HUES6 (cell line): Measurements from ENCODE around the gene FBXO31.
A peak's percentile ranks its signal among the peaks of the same experiment; 100 is the strongest.

Experiments used
- H3K27ac ChIP-seq: 2 replicates; pipeline ENCODE4 v1.7.0; 2013; ENCODE audit warnings: low read depth, mild to moderate bottlenecking, low read length, inconsistent platforms
- H3K27me3 ChIP-seq: 2 replicates; pipeline ENCODE4 v1.6.1; 2013; ENCODE audit warnings: low read length; ENCODE audit not compliant: control insufficient read depth, insufficient read depth
- H3K36me3 ChIP-seq: 2 replicates; pipeline ENCODE4 v1.6.1; 2013; ENCODE audit warnings: low read length; ENCODE audit not compliant: control insufficient read depth, insufficient read depth
- H3K4me1 ChIP-seq: 2 replicates; pipeline ENCODE4 v1.6.1; 2013; ENCODE audit warnings: low read length; ENCODE audit not compliant: control insufficient read depth, insufficient read depth
- H3K4me3 ChIP-seq: 2 replicates; pipeline ENCODE4 v1.5.1; 2013; ENCODE audit warnings: low read depth, low read length
- H3K9ac ChIP-seq: one replicate; pipeline ENCODE4 v1.6.1; 2013; ENCODE audit warnings: mild to moderate bottlenecking, low read length
- H3K9me3 ChIP-seq: 2 replicates; pipeline ENCODE4 v1.6.1; 2013; ENCODE audit warnings: low read depth, low read length; ENCODE audit not compliant: control insufficient read depth, insufficient read depth

FBXO31 gene, protein sequence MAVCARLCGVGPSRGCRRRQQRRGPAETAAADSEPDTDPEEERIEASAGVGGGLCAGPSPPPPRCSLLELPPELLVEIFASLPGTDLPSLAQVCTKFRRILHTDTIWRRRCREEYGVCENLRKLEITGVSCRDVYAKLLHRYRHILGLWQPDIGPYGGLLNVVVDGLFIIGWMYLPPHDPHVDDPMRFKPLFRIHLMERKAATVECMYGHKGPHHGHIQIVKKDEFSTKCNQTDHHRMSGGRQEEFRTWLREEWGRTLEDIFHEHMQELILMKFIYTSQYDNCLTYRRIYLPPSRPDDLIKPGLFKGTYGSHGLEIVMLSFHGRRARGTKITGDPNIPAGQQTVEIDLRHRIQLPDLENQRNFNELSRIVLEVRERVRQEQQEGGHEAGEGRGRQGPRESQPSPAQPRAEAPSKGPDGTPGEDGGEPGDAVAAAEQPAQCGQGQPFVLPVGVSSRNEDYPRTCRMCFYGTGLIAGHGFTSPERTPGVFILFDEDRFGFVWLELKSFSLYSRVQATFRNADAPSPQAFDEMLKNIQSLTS

DNA sequence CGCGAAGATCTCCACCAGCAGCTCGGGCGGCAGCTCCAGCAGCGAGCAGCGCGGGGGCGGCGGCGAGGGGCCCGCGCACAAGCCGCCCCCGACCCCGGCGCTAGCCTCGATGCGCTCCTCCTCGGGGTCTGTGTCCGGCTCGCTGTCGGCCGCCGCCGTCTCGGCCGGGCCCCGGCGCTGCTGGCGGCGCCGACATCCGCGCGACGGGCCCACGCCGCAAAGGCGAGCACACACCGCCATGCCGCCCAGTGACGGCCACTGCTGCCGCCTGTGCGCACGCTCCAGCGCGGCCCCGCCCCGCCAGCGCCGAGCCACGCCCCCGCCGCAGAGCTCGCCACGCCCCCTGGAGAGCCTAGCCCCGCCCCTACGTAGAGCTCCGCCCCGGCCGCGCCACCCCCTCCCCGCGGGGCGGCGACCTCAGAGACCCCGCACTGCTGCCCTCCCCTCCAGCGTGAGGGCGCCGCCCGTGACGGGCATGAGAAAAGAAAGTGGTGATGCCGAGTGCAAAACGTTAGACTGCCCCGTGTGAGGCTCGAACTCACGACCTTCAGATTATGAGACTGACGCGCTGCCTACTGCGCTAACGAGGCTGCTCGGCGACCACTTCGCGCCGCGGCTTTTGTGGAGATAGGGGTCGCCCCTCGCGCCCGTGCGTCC lies at the start of gene FBXO31:
TSS of gene FBXO31 (minus strand) at position 272 of the 657 bp plus-strand sequence. CDS start at position 240, 32 bp downstream.
- peaks cover 4% of the 10 kb centered on the region for H3K36me3 ChIP-seq

GRCh38 chr16:87432330-87432915 lies 48.8 kb upstream of the FBXO31 start:
- H3K27me3 ChIP-seq = no peaks in the 10 kb centered on the region
- no peaks in the 10 kb centered on the region for H3K9me3 ChIP-seq
- no peak overlapping the region for H3K9ac ChIP-seq
- H3K27ac ChIP-seq = no peak overlapping the region
- H3K4me1 ChIP-seq = peaks cover 9% of the 10 kb centered on the region
- peaks cover 17% of the 10 kb centered on the region for H3K36me3 ChIP-seq
- no peak overlapping the region for H3K4me3 ChIP-seq

More for the DNA sequence above, at the start of gene FBXO31:
- peaks cover 10% of the 10 kb centered on the region for H3K4me1 ChIP-seq
- H3K9me3 ChIP-seq = peaks cover 4% of the 10 kb centered on the region; the same call in 1 of the 2 replicates
- H3K27me3 ChIP-seq = no peaks in the 10 kb centered on the region
- H3K9ac ChIP-seq = peak within 1 kb of the TSS; percentile 76
- H3K4me3 ChIP-seq = peak within 1 kb of the TSS; percentile 76
- peak within 1 kb of the TSS; percentile 67; the same call in 1 of the 2 replicates for H3K27ac ChIP-seq

- H3K4me3 ChIP-seq = no peak overlapping the region
- H3K9me3 ChIP-seq = no peaks in the 10 kb centered on the region
- no peaks in the 10 kb centered on the region for H3K27me3 ChIP-seq
- H3K4me1 ChIP-seq = peaks cover 13% of the 10 kb centered on the region
- H3K27ac ChIP-seq = no peak overlapping the region
- H3K36me3 ChIP-seq = peaks cover 17% of the 10 kb centered on the region
- no peak overlapping the region for H3K9ac ChIP-seq
Measured at GRCh38 chr16:87431926-87432325, 48.4 kb upstream of the FBXO31 start.

DNA sequence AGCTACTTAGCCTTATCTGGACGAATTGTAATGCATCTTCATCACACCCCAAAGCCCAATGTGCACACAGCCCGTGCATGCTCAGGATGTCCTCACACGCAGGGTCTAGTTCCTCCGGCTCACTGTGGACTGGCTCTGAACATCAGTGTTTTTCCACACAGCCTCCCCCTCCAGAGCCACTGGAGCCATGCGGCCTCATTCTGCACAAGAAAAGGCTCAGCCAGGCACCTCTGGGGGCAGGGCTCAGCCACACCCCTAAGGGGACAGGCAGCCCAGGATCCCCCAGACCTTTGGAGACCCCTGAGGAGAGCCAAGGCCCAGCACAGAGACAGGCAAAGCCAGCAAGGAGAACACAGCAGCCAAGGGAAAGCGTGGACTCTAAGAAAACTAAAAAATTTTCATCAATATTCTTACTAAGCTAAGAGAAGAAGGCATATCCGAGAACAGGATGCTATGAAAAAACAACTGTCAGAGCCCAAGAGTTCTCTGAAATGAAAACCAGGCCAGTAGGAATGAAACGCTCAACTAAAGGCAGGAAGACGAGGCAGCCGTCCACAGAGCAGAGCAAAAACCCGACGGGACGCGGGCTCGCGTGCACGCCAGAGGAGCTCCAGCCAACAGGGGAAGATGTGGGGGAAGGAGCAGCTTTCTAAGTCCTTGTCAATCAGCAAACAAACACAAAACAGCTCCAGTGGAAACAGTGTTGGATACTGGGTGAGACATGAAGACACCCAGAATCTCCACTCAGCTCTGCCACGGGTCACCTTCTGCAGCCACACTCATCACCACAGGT lies 43.0 kb upstream of the FBXO31 start:
- H3K36me3 ChIP-seq = peaks cover 28% of the 10 kb centered on the region
- H3K9ac ChIP-seq = no peak overlapping the region
- no peak overlapping the region for H3K4me3 ChIP-seq
- H3K27ac ChIP-seq = no peak overlapping the region
- no peaks in the 10 kb centered on the region for H3K27me3 ChIP-seq
- H3K9me3 ChIP-seq = no peaks in the 10 kb centered on the region
- H3K4me1 ChIP-seq = peaks cover 16% of the 10 kb centered on the region

GRCh38 chr16:87425941-87426340 lies 42.4 kb upstream of the FBXO31 start:
- Histone ChIP-seq H3K36me3 (peaks cover 32% of the 10 kb centered on the region), H3K9me3 (no peaks in the 10 kb centered on the region), H3K27me3 (no peaks in the 10 kb centered on the region), H3K4me3 (no peak overlapping the region), H3K27ac (no peak overlapping the region), H3K9ac (no peak overlapping the region), H3K4me1 (peaks cover 16% of the 10 kb centered on the region)

DNA sequence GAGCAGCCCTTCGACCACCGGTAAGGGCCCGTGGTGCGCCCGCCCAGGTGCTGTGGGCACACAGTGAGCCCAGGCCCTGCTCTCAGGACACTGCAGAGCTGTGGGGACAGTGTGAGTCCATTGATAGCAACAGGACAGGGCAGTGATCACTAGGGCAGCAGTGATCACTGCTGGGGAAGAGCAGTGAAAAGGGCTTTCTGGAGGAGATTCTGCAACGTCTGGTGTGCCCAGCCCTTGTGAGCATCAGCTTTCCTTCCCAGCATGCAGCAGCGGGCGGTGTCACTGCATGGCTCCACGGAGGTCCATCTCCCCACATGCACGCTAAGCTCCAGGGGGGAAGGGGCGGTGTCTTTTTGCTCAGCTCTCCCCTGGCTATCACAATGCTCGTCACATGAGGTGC lies 40.7 kb upstream of the FBXO31 start:
- H3K4me3 ChIP-seq = no peak overlapping the region
- H3K9me3 ChIP-seq = no peaks in the 10 kb centered on the region
- H3K9ac ChIP-seq = no peak overlapping the region
- H3K27ac ChIP-seq = no peak overlapping the region
- H3K36me3 ChIP-seq = peaks cover 40% of the 10 kb centered on the region
- H3K27me3 ChIP-seq = no peaks in the 10 kb centered on the region
- H3K4me1 ChIP-seq = peaks cover 16% of the 10 kb centered on the region

DNA sequence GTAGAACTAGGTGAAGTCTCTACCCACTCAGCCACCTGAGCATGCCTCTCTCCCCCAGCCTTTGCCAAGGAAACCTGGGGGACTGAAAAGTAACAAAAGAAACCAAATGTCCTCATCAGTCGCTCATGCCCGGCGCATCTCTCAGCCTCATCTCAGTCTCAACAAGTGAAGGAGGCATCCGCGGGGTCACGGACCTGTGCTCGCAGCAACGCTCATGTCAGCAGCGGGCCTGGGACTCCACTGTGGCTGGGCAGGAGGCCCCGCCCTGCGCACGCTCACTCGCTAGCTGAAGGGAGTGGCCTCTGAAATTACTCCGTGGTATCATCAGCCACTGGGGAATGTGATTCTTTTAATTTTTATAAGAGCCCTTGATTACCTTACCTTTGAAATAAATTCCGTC lies 39.9 kb upstream of the FBXO31 start:
- Histone ChIP-seq H3K4me1 (peaks cover 16% of the 10 kb centered on the region), H3K9me3 (no peaks in the 10 kb centered on the region), H3K9ac (no peak overlapping the region), H3K27me3 (no peaks in the 10 kb centered on the region), H3K27ac (no peak overlapping the region), H3K4me3 (no peak overlapping the region), H3K36me3 (peaks cover 40% of the 10 kb centered on the region)

DNA sequence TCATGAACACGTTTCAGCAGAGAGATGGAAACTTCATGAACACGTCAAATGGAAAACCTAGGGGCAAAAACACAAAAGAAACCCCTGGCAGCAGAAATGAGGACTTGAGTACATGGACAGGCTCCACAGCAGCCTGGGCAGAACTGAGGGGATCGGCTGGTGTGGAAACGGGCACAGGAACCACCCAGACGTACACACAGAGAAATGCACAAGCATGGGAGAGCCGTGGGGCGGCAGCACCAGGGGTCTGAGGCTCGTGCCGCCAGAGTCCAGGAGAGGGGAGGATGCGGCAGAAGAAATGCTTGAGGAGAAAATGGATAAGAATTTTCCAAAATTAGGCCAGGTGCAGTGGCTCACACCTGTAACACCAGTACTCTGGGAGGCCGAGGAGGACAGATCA lies 38.5 kb upstream of the FBXO31 start:
- no peak overlapping the region for H3K27ac ChIP-seq
- no peaks in the 10 kb centered on the region for H3K9me3 ChIP-seq
- peaks cover 52% of the 10 kb centered on the region for H3K36me3 ChIP-seq
- no peak overlapping the region for H3K9ac ChIP-seq
- no peak overlapping the region for H3K4me3 ChIP-seq
- peaks cover 14% of the 10 kb centered on the region for H3K4me1 ChIP-seq
- no peaks in the 10 kb centered on the region for H3K27me3 ChIP-seq

DNA sequence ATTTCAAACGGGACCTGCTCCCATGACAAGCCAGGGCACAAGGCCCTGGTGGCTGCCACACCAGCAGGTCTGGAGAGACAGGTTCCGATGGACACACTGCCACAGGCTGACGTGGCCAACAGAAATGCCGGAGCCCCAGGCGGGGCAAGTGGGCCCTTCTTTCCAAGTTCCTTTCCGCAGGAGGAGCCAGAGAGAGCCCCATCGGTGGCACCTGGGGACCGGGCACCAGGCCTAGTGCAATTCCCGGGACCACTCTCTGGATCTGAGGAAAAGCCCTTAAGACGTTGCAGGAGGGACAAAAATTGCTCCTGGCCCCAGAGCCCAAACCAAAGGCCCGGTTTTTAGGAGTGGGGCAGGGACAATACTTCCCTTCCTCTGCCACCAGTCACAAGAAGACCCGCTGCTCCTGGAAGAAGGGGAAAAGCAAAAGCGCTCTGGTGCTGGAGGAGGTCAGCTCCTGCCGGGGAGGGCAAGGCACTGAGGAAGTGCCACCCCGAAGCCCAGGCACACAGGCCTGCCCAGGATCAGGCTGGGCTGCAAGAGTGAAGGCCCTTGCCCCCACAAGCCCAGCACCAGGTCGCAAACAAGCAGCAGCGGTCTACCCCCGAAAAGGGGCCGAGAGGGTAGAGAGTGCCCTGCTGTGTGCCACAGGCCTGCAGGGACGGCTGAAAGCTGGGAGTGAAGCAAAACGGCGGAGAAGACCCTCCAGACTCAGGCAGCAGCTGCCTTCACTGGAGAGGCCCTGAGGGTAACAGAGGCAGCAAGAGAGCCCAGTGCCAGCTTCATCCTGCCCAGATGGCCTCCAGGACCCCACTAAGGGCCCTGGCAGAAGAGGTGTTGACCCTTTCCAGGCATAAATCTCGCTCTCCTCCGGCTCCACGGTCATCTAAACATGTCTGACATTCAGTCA lies 37.7 kb upstream of the FBXO31 start:
- Histone ChIP-seq H3K4me1 (peaks cover 5% of the 10 kb centered on the region), H3K36me3 (peaks cover 58% of the 10 kb centered on the region), H3K27ac (no peak overlapping the region), H3K9me3 (no peaks in the 10 kb centered on the region), H3K9ac (no peak overlapping the region), H3K27me3 (no peaks in the 10 kb centered on the region), H3K4me3 (no peak overlapping the region)
